Heart left ventricle (tissue), 13 donors: ENCODE data around the gene RPS19.

Experiments
- CTCF ChIP-seq, 12 donors: fragments of 200-600 bp; sonication (generic) in 4 of 12; IDR thresholded peaks; one replicate each; pipeline versions ENCODE4 v1.5.0 to v1.8.0; 2018 to 2022; ENCODE audit warnings: antibody characterized with exemption in 12 of 12, mild to moderate bottlenecking in 5 of 12
- POLR2A ChIP-seq, 2 donors: fragments of 450-650 bp; IDR thresholded peaks; one replicate each; pipeline ENCODE4 v1.6.1; 2017; ENCODE audit warnings: antibody characterized with exemption in 2 of 2, mild to moderate bottlenecking in 2 of 2, moderate library complexity in 2 of 2
- donor health status: ischemic (EF 13 %, LVEDD 7.1; RV severe dilation, severe dysfunction).
- donor health status: DM: no; HTN: yes; CAD: no.
- donor health status: DM: no; HTN: no; CAD: no.
- donor health status: ischemic (EF 25% LVEDD 6.9; RV normal size, moderate dysfunction).
- donor health status: ischemic (EF 25% LVEDD 5.7; RV mildly dilated, moderate dysfunction).
- donor health status: ischemic (EF 35%, LVEDD 5.7; RV mildly dilated, moderate dysfunction).
- donor health status: nonischemic (EF 11% LVEDD 7.7; RV severe dilation, severe dysfunction).
- donor health status: DM: yes; HTN: yes; CAD: no.
- donor health status: PGD.
- donor health status: ischemic (EF 29% LVEDD 5.4; RV normal size, mild dysfunction).
- donor health status: nonischemic (EF 23%, LVEDD 6.1; RV moderate dilation, normal function).

- TF ChIP-seq CTCF (IDR thresholded peaks at IDR 0.05): no peak
- no peak for TF ChIP-seq POLR2A (IDR thresholded peaks at IDR 0.05)
Observed at GRCh38 chr19:41910992-41911888, 51.2 kb downstream of the RPS19 start.
